ENCODE data around the gene TACR1.
"Not testable (repeated sequence)": the region's sequence is repeated elsewhere in the genome, so short reads cannot be mapped to it uniquely, and the experiment has no call there.

Gene TACR1

GRCh38 chr2:75088791-75089190 lies 110.5 kb downstream of the TACR1 start:
- DNase-seq (ENCODE audit: low read depth in 3 of 3) = no peak

DNA sequence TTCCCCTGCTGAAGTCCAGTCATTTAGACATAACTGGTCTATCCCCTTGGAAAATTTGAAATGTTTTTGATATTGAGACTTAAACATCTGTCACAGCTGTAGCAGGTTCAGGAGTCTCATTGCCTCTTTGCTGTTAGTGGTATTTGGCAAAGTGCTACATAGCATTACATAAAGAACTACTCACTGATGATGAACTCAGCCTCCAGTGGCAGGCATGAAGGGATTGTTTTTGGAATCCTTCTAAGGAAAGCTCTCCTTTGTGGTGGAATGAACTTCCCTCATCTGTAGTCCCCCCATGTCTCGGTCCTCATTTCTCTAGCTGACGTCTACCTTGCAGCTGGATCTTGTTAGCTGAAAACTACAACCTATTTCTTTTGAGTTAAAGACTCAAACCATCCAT lies 111.6 kb downstream of the TACR1 start:
- DNase-seq (ENCODE audit: low read depth in 3 of 3) = no peak

GRCh38 chr2:75079575-75079974 lies 119.7 kb downstream of the TACR1 start:
- no peak for DNase-seq (ENCODE audit: low read depth in 3 of 3)

DNA sequence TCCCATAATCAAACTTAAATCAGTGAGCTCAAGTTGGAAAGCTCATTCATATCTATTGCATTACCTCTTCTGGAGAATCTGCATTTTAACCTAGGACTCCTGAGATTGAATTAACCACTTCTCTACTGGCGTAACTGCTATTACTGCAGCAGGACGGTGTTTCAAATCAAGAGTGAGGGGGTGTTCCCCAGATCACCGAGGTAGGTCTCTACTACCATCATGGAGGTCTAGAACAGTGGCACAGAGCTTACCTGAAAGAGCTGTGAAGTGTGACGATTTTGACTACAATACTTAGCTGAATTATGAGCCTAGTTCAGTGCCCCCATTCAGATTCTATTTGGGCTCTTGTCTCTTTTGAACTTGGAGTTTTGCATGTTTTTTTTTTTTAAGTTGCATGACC lies 121.4 kb downstream of the TACR1 start:
- no peak for DNase-seq (ENCODE audit: low read depth in 3 of 3)

DNA sequence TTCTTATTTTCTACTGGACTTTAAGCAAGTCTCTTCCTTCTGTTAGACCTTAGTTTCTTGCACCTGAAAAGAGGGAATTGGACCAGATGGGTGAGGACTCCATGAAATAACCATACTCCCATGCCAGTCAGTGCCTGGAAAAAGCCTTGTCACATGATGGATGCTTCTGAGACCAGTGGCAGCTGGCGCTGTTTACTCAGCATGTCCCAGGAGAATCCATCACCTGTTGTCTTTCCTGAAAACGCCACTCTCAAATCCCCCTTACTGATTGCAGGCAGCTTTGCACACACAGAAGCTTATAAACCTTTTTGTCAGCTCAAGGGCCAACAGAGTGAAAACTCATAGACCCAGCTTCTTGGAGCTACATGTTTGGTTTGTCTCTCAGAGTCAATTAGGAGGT lies 123.2 kb downstream of the TACR1 start:
- DNase-seq (ENCODE audit: low read depth in 3 of 3) = no peak

- DNase-seq (ENCODE audit: low read depth in 3 of 3) = no peak
These were observed 124.6 kb downstream of the TACR1 start for GRCh38 chr2:75074708-75075107.

DNA sequence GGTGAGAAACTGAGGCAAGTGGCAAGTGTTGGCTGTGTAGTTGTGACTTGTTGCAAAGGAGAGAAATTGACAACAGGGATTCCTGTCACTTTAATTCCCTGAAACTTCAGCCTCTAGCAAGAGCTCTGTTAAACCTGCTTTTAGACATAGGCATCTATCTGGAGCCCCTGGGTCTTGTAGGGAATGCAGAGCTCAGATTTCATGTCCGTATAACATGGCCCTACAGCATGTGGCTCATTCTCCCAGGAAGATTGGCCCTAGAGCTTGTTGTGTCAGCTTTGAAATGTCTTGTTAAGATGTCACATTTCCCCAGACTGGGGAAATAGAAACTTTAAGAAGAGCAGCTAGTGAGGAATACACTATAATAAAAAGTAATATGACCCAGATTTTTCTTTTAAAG lies 125.1 kb downstream of the TACR1 start:
- DNase-seq (ENCODE audit: low read depth in 3 of 3) = no peak

DNA sequence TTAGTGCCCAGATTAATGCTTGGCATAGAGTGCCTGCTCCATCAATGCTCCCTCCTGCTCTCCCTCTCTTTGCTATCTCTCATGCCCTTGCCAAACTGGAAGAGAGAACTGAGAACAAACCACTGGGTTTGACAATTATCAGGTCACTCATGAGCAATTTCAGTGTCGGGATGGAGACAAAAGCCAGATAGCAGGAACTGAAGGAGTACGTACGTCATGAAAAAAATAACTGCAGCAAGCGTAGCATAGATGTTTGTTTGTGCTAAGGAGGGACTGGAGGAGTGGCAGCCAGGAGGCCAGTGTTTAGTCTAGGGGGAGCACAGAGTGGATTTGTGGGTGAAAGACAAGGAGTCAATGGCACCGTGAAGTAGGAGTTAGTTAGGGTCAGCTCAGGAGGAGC lies 127.6 kb downstream of the TACR1 start:
- DNase-seq (ENCODE audit: low read depth in 3 of 3) = no peak

DNA sequence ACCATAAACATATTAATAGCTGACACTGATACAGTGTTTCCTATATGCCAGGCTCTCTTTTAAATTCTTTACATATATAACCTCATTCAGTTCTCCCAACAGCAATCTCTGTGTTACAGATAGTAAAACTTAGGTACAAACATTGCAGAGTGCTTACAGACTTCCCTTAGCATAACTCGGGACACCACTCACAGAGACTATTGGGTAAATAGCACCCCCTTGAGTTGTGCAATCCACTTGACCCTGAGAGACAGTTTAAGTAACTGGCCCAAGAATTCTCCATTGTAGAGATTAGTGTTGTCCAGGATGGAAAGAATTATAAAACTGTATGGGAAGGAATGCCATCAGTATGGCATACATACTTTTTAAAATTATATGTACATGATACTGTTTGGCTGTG lies 130.8 kb downstream of the TACR1 start:
- no peak for DNase-seq (ENCODE audit: low read depth in 3 of 3)

- DNase-seq (ENCODE audit: low read depth in 3 of 3) = no peak
These were observed 131.8 kb downstream of the TACR1 start for GRCh38 chr2:75067506-75067905.

- no peak for DNase-seq (ENCODE audit: low read depth in 3 of 3)
These were observed 133.0 kb downstream of the TACR1 start for GRCh38 chr2:75066121-75066902.

DNA sequence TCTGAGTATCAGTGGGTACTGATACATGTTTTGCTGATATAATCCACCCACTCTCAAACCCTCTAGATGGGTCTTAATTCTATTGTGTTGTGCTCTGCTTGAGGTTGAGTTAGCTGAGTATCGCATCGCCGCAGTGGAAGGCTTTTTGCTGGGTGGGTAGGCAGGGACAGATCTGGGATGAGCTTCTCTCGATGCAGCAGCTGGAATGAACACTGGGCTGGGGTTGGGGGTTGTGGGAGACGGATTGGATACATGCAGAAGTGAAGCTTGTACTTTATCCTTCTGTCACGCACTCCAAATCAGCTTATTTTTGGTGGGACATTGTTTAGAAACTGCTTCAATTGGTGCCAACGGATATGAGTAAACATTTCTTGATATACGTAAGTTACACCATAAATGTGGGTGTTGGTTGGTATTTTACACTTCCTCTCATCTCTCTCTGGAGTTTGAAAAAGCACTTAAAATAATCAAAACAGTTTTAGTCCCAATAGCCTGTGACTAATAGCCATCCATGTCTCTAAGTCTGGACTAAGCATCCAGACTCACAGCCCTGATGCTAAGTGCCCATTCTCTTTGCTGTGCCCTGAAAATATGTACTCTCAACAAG lies 133.8 kb downstream of the TACR1 start:
- no peak for DNase-seq (ENCODE audit: low read depth in 3 of 3)

GRCh38 chr2:75064691-75065396 lies 134.5 kb downstream of the TACR1 start:
- peak; percentile 16 to 33 (median 32) for DNase-seq (ENCODE audit: low read depth in 3 of 3)

DNA sequence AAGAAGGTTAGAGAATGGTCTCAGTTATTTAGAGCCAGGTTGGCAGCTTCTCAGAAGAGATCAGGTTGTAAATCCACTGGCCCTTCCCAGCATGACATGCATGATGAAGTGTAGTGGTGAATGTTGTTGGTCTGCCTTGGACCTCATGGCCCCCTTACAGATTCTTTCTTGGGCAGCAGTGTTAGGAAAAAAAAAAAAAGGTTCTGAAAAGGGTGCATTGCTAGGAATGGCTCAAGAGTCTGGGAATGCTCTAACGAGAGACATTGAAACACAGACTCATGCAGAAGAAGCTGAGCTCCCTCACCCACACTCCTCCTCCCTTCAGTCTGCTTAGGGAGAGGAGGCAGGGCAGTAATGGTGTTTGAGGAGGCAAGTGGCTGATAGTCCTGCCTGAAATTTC lies 135.4 kb downstream of the TACR1 start:
- no peak for DNase-seq (ENCODE audit: low read depth in 3 of 3)

DNA sequence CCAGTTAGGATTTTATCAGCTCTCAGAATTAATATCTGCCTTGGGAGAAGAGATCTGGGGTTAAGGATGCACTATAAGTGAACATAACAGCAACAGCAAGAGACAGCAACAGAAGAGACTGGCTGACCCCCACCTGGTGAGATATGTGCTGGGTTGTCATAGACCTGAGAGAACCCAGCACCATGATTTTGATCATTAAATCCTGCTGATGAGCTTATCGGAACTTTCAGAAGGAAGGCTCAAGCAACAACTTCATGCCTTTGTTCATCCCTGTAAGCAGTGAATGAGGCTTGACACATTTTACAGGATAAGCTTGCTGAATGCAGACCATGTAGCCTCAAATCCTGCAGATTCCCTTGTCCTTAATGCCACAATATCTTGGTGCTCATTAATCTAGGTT lies 140.9 kb downstream of the TACR1 start:
- no peak for DNase-seq (ENCODE audit: low read depth in 3 of 3)

DNA sequence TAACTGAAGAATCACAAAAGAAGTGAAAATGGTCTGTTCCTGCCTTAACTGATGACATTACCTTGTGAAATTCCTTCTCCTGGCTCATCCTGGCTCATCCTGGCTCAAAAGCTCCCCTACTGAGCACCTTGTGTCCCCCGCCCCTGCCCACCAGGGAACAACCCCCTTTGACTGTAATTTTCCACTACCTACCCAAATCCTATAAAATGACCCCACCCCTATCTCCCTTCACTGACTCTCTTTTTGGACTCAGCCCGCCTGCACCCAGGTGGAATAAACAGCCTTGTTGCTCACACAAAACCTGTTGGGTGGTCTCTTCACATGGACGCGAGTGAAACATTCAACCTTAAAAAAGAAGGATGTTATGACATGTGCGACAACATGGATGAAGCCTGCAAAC lies 142.2 kb downstream of the TACR1 start:
- not testable (repeated sequence) for DNase-seq (ENCODE audit: low read depth in 3 of 3)

GRCh38 chr2:75055820-75056675 lies 143.3 kb downstream of the TACR1 start:
- DNase-seq (ENCODE audit: low read depth in 3 of 3) = no peak

DNA sequence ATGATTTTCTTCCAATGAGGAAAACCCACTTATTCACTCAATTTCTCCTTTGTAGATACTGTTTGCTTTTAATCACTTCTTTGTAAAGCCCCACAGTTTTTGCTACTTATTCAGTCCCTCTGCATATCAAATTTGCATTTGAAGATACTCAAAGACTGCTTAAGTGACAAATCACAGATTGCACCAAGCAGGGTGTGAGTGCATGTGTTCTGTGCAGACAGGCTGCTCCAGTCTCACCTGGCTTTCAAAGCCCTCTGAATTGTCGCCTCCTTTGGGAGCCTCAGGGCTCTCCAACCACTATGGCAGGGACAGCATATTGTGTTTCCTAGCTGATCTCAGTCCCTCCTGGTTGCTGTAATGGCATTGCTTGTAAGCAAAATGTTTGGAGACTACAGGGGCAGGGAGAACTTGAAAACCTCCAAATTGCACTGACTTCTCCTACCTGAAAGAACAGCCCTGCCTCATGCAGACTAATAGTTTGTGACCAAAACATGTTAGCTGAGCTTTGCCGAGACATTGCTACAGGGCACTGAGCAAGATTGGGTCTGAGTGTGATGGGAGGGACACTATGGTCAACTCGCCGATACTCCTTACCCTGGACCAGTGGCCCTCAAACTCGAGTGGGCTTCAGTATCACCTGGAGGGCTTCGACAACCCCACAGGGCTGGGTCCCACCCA lies 144.0 kb downstream of the TACR1 start:
- no peak for DNase-seq (ENCODE audit: low read depth in 3 of 3)

GRCh38 chr2:75054296-75054695 lies 145.0 kb downstream of the TACR1 start:
- no peak for DNase-seq (ENCODE audit: low read depth in 3 of 3)

GRCh38 chr2:75053484-75054112 lies 145.7 kb downstream of the TACR1 start:
- DNase-seq (ENCODE audit: low read depth in 3 of 3) = no peak

All from stimulated activated CD4-positive, alpha-beta T cell treated with anti-CD3 and anti-CD28 coated beads, TNF-alpha, amount 100 ng/mL, for 48 hours (primary cell).